Measurements from ENCODE around the gene C8A.

The C8A gene

GRCh38 chr1:56890229-56890628 lies 35.6 kb downstream of the C8A start:
- no peak for DNase-seq (ENCODE audit: low read depth in 2 of 2)

- no peak for DNase-seq (ENCODE audit: low read depth in 2 of 2)
Measured at GRCh38 chr1:56894014-56894413, 39.4 kb downstream of the C8A start.

- DNase-seq (ENCODE audit: low read depth in 2 of 2), result no peak
Measured at GRCh38 chr1:56897150-56898004, 42.8 kb downstream of the C8A start.

GRCh38 chr1:56898005-56898373 lies 43.4 kb downstream of the C8A start:
- no peak for DNase-seq (ENCODE audit: low read depth in 2 of 2)

GRCh38 chr1:56898879-56899278 lies 44.3 kb downstream of the C8A start:
- DNase-seq (ENCODE audit: low read depth in 2 of 2), result no peak

GRCh38 chr1:56901716-56902115 lies 47.1 kb downstream of the C8A start:
- DNase-seq (ENCODE audit: low read depth in 2 of 2), result no peak

- DNase-seq (ENCODE audit: low read depth in 2 of 2), result no peak
Measured at GRCh38 chr1:56903778-56904177, 49.2 kb downstream of the C8A start.

GRCh38 chr1:56904663-56905397 lies 50.2 kb downstream of the C8A start:
- no peak for DNase-seq (ENCODE audit: low read depth in 2 of 2)

GRCh38 chr1:56905667-56906066 lies 51.1 kb downstream of the C8A start:
- DNase-seq (ENCODE audit: low read depth in 2 of 2), result no peak

GRCh38 chr1:56908619-56909221 lies 54.1 kb downstream of the C8A start:
- no peak for DNase-seq (ENCODE audit: low read depth in 2 of 2)

GRCh38 chr1:56910441-56910985 lies 55.9 kb downstream of the C8A start:
- DNase-seq (ENCODE audit: low read depth in 2 of 2), result no peak

GRCh38 chr1:56911098-56911938 lies 56.7 kb downstream of the C8A start:
- no peak for DNase-seq (ENCODE audit: low read depth in 2 of 2)

GRCh38 chr1:56912325-56912724 lies 57.7 kb downstream of the C8A start:
- no peak for DNase-seq (ENCODE audit: low read depth in 2 of 2)

GRCh38 chr1:56915960-56916359 lies 61.4 kb downstream of the C8A start:
- DNase-seq (ENCODE audit: low read depth in 2 of 2), result no peak

GRCh38 chr1:56916630-56917029 lies 62.0 kb downstream of the C8A start:
- DNase-seq (ENCODE audit: low read depth in 2 of 2), result no peak

- DNase-seq (ENCODE audit: low read depth in 2 of 2), result no peak
Measured at GRCh38 chr1:56917356-56917755, 62.8 kb downstream of the C8A start.

- DNase-seq (ENCODE audit: low read depth in 2 of 2), result no peak
Measured at GRCh38 chr1:56920591-56921001, 66.0 kb downstream of the C8A start.

- DNase-seq (ENCODE audit: low read depth in 2 of 2), result no peak
Measured at GRCh38 chr1:56921479-56921878, 66.9 kb downstream of the C8A start.

GRCh38 chr1:56922070-56922469 lies 67.5 kb downstream of the C8A start:
- no peak for DNase-seq (ENCODE audit: low read depth in 2 of 2)

GRCh38 chr1:56922507-56922906 lies 67.9 kb downstream of the C8A start:
- no peak for DNase-seq (ENCODE audit: low read depth in 2 of 2)

- DNase-seq (ENCODE audit: low read depth in 2 of 2), result no peak
Measured at GRCh38 chr1:56923201-56923600, 68.6 kb downstream of the C8A start.

- no peak for DNase-seq (ENCODE audit: low read depth in 2 of 2)
Measured at GRCh38 chr1:56924116-56924515, 69.5 kb downstream of the C8A start.

All from stimulated activated CD4-positive, alpha-beta T cell treated with anti-CD3 and anti-CD28 coated beads, Interleukin-4, amount 100 ng/mL, for 48 hours (primary cell).